SJSA1 (cell line): ENCODE results near the gene RINT1. TPM values are rescaled to one million over a fixed set of nuclear protein-coding genes. Genes with fewer than 3 reads are reported as not detected.
"Not testable (repeated sequence)": the region's sequence is repeated elsewhere in the genome, so short reads cannot be mapped to it uniquely, and the experiment has no call there.

Experiments
- DNase-seq, 2 experiments: peaks; one replicate each; pipeline ENCODE4 v3.0.0-alpha.2; 2015 to 2020; ENCODE audit warnings: low spot score in 2 of 2, low read depth in 1 of 2
- H3K27ac ChIP-seq: fragments of 250-450 bp; sonication (Bioruptor Pico); 2 replicates; pipeline ENCODE4 v1.5.1; 2020; ENCODE audit warnings: mild to moderate bottlenecking, moderate library complexity
- H3K27me3 ChIP-seq: fragments of 250-450 bp; sonication (Bioruptor Pico); replicated peaks from 2 replicates; pipeline ENCODE4 v1.5.1; 2020; ENCODE audit warnings: mild to moderate bottlenecking, moderate library complexity
- H3K36me3 ChIP-seq: fragments of 250-450 bp; sonication (Bioruptor Pico); 2 replicates; pipeline ENCODE4 v1.5.1; 2020; ENCODE audit warnings: mild to moderate bottlenecking
- H3K4me1 ChIP-seq: fragments of 250-450 bp; sonication (Bioruptor Pico); replicated peaks from 2 replicates; pipeline ENCODE4 v1.6.1; 2021; ENCODE audit warnings: mild to moderate bottlenecking
- H3K4me3 ChIP-seq: fragments of 250-450 bp; sonication (Bioruptor Pico); 2 replicates; pipeline ENCODE4 v1.5.1; 2020; ENCODE audit warnings: mild to moderate bottlenecking
- H3K9me3 ChIP-seq: fragments of 250-450 bp; sonication (Bioruptor Pico); replicated peaks from 2 replicates; pipeline ENCODE4 v1.5.1; 2020; ENCODE audit warnings: mild to moderate bottlenecking
- total RNA-seq: library from RNA; depleted of rRNA; stranded (reverse); fragments of >200 nt; shearing (Covaris generic); gene quantifications from 2 replicates; pipeline ENCODE4 v1.2.3, GENCODE V29; 2014; rRNA removed

RINT1 gene
- total RNA-seq, result 9.0 and 11.1 TPM in 2 replicates

DNA sequence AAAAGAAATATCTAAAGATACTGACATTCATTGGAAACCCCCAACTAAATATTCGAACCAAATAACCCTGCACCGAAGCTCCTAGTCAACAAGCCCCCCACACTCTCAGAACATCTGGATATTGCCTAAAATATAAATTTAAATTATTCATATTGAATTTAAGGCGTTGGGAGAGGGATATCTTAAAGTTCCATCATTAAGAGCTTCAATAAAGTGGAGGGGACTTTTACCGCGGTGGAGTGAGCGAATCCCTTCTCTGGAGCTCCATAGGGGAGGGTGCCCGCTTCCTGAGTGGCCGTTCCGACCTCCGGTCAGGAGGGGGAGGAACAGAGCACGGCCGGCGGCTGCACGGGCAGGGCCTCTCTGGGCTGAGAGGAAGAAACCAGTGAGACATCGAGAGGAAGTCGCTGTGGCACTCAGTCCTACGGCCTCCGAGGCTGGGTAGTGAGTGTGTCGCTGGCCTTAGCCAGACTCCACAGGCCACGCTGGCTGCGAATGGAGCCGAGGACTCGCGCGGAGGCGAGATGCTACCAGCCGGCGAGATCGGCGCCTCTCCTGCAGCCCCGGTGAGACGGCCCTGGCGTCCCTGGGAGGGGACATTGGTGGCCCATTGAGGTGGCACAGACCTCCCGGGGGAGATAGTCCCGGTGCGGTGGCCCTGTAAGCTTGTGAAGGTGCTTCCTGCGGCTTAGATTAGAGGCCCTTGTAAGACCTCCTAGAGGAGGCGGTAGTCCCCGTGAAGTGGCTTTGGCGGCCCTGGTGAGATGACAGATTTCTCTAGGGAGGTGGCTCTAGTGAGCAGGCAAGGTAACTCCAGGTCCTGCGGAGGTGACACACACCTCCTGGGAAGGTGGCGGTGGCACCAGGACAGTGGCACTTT is at the start of gene RINT1:
TSS of gene RINT1 (plus strand) at position 410 of the 880 bp plus-strand sequence. CDS start at position 525, 115 bp downstream.
- Histone ChIP-seq H3K36me3 (peaks cover 23% of the 10 kb centered on the region), H3K4me1 (peaks cover 9% of the 10 kb centered on the region), H3K9me3 (no peaks in the 10 kb centered on the region), H3K4me3 (peak within 1 kb of the TSS; percentile 65), H3K27ac (peak within 1 kb of the TSS; percentile 39), H3K27me3 (no peaks in the 10 kb centered on the region)
- peak; percentile 92 to 95 for DNase-seq

DNA sequence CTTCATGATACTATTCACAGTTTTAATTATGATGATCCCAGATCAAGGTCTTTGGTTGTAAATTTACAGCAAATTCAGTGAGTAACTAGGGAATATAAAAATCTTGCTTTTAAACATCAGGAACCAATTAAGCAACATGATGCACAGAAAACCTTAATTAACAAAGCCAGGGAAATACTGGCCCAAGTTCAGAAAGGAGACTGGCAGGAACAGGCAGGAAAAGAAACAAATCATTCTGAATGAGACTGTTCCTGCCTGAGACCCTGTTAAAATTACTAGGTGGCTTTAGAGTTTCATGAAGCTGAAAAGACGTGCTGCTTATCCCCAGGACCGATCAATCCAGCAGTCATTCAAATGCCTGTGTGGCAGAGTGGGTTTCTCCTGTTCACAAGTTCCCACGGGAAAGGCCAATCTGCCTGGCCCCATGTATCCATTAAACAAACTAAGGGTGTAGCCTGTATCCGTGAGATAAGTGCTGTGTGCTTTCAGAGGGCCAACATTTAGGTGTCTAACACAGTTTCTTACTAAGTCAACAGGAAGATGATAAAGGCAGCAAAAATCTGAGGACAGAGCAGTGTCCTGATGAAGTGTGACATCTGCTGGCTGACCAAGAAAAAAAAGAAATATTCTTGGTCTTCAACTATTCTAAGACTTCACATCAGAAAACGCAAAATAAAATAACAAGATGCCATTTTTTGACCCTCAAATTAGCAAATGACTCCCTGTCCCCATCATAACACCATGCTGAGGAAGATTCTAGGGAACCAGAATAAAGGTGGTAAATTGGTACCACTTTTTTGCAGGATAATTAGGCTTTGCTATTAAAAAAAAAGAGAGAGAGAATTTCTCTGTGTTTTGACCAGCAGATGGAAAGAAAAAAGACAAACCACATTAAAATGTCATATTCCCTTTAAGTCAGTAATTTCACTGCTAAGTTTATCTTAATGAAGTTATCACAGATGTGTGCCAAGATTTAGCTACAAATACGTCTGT is 44.1 kb upstream of the RINT1 start:
- Histone ChIP-seq H3K9me3 (no peaks in the 10 kb centered on the region), H3K36me3 (peaks cover 22% of the 10 kb centered on the region), H3K27ac (peak overlapping the region; percentile 66), H3K4me1 (peaks cover 14% of the 10 kb centered on the region), H3K27me3 (no peaks in the 10 kb centered on the region), H3K4me3 (no peak overlapping the region)
- DNase-seq, result peak; percentile 45 to 60

DNA sequence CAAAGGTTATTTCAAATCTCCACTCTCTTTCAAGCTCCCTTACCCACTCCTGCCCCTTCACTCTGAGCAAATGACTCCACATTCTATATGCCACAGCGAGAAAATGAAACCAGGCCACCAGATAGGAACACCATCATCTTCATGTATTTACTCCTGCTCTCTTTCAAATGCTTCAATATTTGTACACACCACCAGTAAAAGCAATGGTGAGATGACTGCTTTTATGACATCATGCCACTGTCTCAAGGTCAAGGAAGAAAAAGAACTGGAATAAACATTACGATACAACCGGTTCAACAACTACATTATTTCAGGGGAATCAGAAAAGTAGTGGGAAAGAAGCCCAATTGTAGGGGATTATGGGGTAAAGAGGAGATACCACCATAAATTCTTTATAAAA is 42.6 kb upstream of the RINT1 start:
- peaks cover 18% of the 10 kb centered on the region for H3K36me3 ChIP-seq
- no peak overlapping the region for H3K27ac ChIP-seq
- peaks cover 29% of the 10 kb centered on the region for H3K4me1 ChIP-seq
- no peaks in the 10 kb centered on the region for H3K9me3 ChIP-seq
- no peaks in the 10 kb centered on the region for H3K27me3 ChIP-seq
- no peak for DNase-seq
- H3K4me3 ChIP-seq, result no peak overlapping the region

DNA sequence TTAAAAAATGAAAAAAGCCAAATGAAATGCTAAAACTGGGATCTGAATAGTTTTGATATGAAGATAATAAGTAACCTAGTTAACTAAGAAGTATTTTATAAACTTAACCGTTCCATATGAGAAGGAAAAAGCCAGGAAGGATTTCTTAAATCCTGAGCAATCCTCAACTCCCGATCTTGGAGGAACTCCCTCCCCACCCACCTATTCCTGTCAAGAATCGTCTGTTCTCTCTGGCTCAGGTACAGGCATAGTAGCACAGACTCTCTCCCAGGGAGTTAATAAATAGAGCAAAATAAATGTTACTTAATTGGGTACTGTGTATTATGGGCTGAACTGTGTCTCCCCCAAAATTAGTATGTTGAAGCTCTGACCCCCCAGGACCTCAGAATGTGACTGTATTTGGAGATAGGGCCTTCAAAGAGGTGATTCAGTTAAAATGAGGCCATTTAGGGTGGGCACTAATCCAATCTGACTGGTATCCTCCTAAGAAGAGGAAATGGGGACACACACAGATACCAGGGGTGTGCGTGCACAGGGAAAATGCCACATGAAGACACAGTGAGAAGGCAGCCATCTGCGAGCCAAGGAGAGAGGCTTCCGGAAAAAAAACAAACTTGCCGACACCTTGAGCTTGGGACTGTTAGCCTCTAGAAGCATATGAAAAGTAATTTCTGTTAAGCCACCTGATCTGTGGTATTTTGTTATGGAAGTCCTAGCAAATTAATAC is 38.6 kb upstream of the RINT1 start:
- peaks cover 53% of the 10 kb centered on the region for H3K4me1 ChIP-seq
- no peaks in the 10 kb centered on the region for H3K27me3 ChIP-seq
- no peak for DNase-seq
- H3K36me3 ChIP-seq, result no peaks in the 10 kb centered on the region; the same call in 1 of the 2 replicates
- H3K4me3 ChIP-seq, result peak overlapping the region; percentile 8
- H3K9me3 ChIP-seq, result no peaks in the 10 kb centered on the region
- H3K27ac ChIP-seq, result peak overlapping the region; percentile 88

DNA sequence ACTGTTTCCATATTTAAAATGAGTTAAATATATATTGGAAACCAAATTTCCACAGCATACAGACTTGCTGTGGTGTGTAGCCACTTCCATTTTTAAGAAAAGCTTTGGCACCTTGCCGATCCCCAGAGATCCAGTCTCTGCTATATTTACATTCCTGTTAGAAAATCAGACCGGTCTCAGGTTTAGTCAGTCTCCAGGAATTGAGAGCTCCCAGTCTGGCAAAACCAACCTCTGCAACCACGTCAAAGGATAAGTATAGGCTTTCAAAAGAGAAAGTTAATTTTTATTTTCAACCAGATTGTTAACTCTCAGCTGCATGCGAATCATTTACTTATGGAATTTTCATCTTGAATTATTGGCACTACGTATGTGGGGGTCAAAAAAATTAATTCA is 38.1 kb upstream of the RINT1 start:
- no peaks in the 10 kb centered on the region for H3K9me3 ChIP-seq
- no peaks in the 10 kb centered on the region for H3K27me3 ChIP-seq
- peak overlapping the region; percentile 88 for H3K27ac ChIP-seq
- H3K36me3 ChIP-seq, result peaks cover under 1% of the 10 kb centered on the region
- peak; percentile 81 to 83 for DNase-seq
- H3K4me3 ChIP-seq, result peak overlapping the region; percentile 8
- peaks cover 53% of the 10 kb centered on the region for H3K4me1 ChIP-seq

DNA sequence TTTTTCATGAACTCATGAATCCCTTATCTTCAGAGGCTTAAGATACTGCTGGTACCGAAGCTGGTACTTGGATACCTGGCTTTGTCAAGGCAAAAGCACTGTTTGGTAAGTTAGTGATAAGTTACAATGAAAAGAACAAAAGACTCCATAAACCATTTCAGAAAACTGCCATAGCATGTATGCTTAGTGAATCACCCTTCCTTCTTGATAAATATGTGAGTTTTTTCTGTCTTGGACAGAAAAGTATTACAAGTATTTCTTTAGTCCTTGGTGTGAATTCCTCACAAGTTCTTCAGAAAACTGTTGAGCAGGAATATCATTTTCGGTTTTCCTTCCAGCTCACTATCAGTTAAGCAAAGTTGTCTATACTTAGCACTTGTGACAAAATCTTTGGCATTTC is 35.5 kb upstream of the RINT1 start:
- no peaks in the 10 kb centered on the region for H3K9me3 ChIP-seq
- H3K4me3 ChIP-seq, result 0 out of 2 replicates have a peak overlapping the region, but pooled peaks have one; percentile 3
- no peaks in the 10 kb centered on the region for H3K27me3 ChIP-seq
- peaks cover 8% of the 10 kb centered on the region for H3K36me3 ChIP-seq
- peaks cover 53% of the 10 kb centered on the region for H3K4me1 ChIP-seq
- DNase-seq, result peak in 1 of 2 experiments; percentile 77
- H3K27ac ChIP-seq, result peak overlapping the region; percentile 88

DNA sequence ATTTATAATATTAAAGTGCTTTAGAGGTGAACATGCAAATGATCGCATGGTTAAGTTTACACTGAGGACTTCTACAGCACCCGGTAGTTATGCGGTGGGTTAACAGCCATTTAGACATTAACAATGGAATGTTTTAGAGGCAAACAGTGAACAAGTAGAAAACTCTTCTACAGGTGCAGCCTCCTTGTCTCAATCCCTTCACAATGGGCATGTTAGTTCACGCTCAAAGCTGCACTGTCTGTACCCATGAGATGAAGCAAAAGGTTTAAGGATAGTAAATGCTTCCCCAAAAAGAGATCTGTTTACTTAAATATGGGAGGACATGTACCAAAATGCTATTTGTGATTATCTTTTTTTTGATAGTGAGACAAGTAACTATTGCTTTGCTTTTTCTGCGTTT is 35.0 kb upstream of the RINT1 start:
- Histone ChIP-seq H3K27ac (peak overlapping the region; percentile 88), H3K9me3 (no peaks in the 10 kb centered on the region), H3K4me3 (0 out of 2 replicates have a peak overlapping the region, but pooled peaks have one; percentile 3), H3K36me3 (peaks cover 9% of the 10 kb centered on the region), H3K4me1 (peaks cover 53% of the 10 kb centered on the region), H3K27me3 (no peaks in the 10 kb centered on the region)
- DNase-seq, result no peak

DNA sequence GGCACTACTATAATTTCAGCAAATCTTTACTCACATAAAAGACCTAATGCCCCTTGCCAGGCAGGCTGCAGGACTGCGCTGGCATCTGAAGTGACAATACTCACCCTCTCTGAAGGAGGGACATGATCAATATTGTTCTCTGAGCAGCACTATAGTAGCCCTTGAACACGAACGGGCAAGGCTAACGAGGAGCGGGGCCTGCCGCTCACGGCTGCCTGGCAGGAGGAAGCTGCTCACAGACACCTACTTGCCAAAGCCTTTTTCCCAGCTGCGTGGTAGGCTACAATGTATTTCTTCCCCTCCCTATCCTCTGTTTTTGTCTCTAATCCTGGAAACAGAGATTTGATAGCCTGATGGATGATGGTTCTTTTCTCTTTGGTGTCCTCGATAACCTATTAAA is 29.8 kb upstream of the RINT1 start:
- no peaks in the 10 kb centered on the region for H3K9me3 ChIP-seq
- no peaks in the 10 kb centered on the region for H3K27me3 ChIP-seq
- peaks cover 12% of the 10 kb centered on the region for H3K4me1 ChIP-seq
- peaks cover 53% of the 10 kb centered on the region for H3K36me3 ChIP-seq
- no peak overlapping the region for H3K27ac ChIP-seq
- no peak overlapping the region for H3K4me3 ChIP-seq
- DNase-seq, result no peak

DNA sequence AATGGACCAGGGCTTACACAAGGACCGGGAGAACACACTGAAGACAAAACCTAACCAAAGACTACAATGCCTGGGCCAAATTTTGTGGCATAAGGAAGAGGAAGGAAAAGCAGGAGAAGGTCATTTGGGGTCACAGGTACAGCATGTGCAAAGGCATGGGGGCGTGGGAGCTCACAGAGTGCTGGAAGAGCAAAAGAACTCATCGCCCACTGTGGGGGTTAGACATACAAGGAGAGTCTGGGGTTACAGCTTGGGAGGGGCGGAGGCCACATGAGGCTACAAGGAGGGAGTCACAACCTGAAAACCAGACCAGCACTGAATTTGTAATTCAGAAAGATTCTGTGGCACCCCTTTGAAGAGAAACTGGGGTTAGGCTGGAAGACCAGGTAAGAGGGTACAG is 19.6 kb upstream of the RINT1 start:
- H3K27ac ChIP-seq, result no peak overlapping the region
- peaks cover 7% of the 10 kb centered on the region; the same call in 1 of the 2 replicates for H3K4me1 ChIP-seq
- no peak overlapping the region for H3K4me3 ChIP-seq
- DNase-seq, result peak in 1 of 2 experiments; percentile 34
- H3K27me3 ChIP-seq, result no peaks in the 10 kb centered on the region
- H3K9me3 ChIP-seq, result no peaks in the 10 kb centered on the region
- H3K36me3 ChIP-seq, result peaks cover 16% of the 10 kb centered on the region

DNA sequence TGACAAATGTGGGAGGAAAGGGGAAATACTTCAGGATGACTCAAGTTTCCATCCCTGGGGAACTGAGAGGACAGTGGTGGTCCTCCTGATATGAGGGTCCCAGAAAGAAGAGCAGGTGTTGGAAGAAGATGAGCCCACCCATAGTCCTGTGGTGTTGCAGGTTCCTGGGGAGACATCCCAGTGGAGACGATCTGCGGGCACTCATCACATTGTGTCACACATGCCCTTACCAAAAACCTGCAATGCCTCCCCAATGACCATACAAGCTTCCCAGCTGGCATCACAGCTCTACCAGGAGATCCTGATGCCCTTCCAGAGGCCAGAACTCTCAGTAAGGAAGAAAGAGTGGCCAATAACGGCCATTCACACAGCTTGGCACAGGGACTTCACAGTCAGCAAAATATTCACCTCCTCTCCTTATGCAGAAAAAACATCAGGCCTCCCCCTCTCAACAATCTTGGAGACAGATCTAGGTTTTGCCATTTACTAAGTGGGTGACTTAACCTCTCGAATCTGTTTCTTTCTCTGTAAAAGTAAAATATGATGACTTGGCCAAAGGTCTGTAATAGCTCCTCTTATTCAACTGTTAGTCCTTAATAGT is 19.0 kb upstream of the RINT1 start:
- no peaks in the 10 kb centered on the region for H3K27me3 ChIP-seq
- H3K4me1 ChIP-seq, result peaks cover 7% of the 10 kb centered on the region; the same call in 1 of the 2 replicates
- DNase-seq, result peak in 1 of 2 experiments; percentile 23
- no peak overlapping the region for H3K27ac ChIP-seq
- H3K36me3 ChIP-seq, result peaks cover 13% of the 10 kb centered on the region
- no peaks in the 10 kb centered on the region for H3K9me3 ChIP-seq
- no peak overlapping the region for H3K4me3 ChIP-seq

DNA sequence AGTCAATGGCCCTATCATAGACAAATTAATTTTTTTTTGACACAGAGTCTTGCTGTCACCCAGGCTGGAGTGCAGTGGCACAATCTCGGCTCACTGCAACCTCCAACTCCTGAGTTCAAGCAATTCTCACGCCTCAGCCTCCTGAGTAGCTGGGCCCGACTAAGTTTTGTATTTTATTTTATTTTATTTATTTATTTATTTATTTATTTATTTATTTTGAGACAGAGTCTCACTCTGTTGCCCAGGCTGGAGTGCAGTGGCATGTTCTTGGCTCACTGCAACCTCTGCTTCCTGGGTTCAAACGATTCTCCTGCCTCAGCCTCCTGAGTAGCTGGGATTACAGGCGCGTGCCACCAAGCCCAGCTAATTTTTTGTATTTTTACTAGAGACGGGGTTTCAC is 16.4 kb upstream of the RINT1 start:
- peaks cover 23% of the 10 kb centered on the region for H3K36me3 ChIP-seq
- not testable (repeated sequence) for H3K4me3 ChIP-seq, H3K9me3 ChIP-seq, H3K27ac ChIP-seq, H3K27me3 ChIP-seq, H3K4me1 ChIP-seq
- DNase-seq, result peak in 1 of 2 experiments; percentile 10

DNA sequence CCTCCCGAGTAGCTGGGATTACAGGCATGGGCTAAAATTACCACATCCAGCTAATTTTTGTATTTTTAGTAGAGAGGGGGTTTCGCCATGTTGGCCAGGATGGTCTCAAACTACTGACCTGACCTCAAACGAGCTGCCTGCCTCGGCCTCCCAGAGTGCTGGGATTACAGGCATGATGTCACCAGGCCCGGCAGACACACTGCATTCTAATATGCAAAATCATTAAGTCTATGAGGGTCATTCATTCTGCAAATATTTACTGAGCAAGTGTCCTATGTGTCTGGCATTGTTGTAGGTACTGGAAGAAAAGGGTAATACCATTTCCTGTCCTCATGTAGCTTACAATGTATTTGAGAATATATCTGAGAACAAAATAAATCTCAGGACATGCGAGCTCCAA is 12.6 kb upstream of the RINT1 start:
- peaks cover 23% of the 10 kb centered on the region for H3K36me3 ChIP-seq
- H3K27ac ChIP-seq, result no peak overlapping the region
- H3K4me3 ChIP-seq, result no peak overlapping the region
- no peak for DNase-seq
- H3K27me3 ChIP-seq, result no peaks in the 10 kb centered on the region
- no peaks in the 10 kb centered on the region for H3K9me3 ChIP-seq
- H3K4me1 ChIP-seq, result peaks cover 16% of the 10 kb centered on the region

DNA sequence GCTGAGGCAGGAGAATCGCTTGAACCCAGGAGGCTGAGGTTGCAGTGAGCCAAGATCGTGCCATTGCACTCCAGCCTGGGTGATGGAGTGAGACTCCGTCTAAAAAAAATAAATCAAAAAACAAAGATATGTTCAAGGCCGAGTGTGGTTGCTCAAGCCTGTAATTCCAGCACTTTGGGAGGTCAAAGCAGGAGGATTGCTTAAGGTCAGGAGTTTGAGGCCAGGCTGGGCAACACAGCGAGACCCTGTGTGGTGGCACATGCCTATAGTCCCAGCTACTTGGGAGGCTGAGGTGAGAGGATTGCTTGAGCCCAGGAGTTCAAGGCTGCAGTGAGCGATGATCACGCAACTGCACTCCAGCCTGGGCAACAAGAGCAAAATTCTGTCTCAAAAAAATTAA is 11.4 kb upstream of the RINT1 start:
- Histone ChIP-seq H3K4me1 (peaks cover 10% of the 10 kb centered on the region), H3K36me3 (peaks cover 23% of the 10 kb centered on the region)
- not testable (repeated sequence) for H3K4me3 ChIP-seq, H3K27ac ChIP-seq, DNase-seq, H3K9me3 ChIP-seq, H3K27me3 ChIP-seq
